Stimulated activated CD4-positive, alpha-beta T cell treated with anti-CD3 and anti-CD28 coated beads, Interleukin-2, amount 100 ng/mL, for 48 hours (primary cell): ENCODE measurements around the gene PDGFRB.
A peak's percentile ranks its signal among the peaks of the same experiment; 100 is the strongest.

Experiments used
- DNase-seq, 2 donors: peaks; one replicate each; pipeline ENCODE4 v3.0.0-alpha.2; 2020

The PDGFRB gene

DNA sequence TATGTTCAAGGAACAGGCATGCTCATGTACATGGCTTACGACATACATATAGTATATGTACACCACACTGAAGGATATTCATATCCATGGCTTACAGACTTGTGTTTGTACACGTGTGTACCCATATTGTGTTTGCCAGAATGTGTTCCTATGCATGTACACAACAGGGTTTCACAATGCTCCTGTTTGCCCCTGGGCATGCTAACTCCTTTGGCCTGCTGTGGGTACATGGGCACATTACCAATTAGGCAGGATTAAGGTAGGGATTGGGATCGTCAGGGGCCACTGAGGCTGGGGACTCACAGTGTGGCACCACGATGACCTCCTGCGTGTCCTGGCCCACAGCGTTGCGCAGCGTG, 26.2 kb downstream of the PDGFRB start:
- no peak for DNase-seq

DNA sequence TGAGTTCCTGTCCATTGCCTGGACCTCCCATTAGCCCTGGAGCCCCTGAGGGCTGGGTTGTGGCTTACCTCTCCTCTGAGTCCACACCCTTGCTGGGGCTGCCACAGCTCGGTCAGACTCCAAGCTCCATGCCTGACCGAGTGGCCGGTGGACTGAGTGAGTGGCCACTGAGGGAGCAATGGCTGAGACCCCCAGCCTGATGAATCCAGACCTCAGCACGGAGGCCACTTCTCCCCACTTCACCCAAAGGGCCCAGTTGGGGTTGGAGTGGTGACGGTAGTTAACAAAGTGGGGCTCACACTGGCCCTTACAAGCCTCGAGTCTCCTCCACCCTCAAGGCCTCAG, 28.8 kb downstream of the PDGFRB start:
- DNase-seq = no peak

DNA sequence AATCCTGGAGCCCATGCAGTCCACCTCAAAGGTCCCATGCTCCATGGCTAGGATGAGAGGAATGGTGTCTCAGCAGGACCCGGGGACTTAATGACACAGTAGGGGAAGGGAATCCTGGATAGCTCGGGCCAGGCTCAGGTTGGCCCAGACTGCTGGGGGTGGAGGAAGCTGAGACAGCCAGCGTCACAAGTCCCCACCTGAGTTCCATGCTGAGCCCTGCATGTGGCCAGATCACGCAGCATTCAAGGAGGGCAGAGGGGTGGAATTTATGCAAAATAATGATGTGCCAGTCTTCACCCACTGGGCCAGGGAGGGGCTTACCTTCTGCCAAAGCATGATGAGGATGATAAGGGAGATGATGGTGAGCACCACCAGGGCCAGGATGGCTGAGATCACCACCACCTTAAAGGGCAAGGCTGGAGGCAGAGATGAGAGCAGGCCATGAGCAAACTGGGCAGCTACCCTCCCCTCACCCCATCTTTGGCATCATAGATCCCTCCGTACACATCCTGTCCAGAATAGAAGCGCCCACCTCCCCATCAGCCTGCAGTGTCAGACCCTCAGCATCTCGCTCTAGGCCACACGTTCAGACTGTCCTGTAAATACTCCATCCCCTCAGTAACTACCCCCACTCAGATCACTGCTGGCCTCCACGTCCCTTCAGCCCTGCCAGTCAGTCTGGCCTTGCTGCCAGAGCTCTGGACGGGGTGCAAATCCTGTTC, 29.3 kb downstream of the PDGFRB start:
- no peak for DNase-seq

DNA sequence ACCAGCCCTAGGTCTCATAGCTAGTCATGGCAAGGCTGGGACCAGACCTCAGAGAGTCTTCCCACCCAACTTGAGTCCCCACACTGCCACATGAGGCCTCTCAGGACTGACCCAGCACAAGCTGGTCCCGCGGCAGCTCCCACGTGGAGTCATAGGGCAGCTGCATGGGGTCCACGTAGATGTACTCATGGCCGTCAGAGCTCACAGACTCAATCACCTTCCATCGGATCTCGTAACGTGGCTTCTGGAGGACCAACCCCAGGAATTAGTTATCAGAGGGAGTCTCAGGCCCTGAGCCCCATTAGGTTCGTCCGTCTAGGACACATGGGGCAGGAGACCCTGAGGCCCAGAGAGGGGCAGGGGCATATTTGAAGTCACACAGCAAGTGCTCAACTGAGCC, 30.3 kb downstream of the PDGFRB start:
- DNase-seq = no peak

DNA sequence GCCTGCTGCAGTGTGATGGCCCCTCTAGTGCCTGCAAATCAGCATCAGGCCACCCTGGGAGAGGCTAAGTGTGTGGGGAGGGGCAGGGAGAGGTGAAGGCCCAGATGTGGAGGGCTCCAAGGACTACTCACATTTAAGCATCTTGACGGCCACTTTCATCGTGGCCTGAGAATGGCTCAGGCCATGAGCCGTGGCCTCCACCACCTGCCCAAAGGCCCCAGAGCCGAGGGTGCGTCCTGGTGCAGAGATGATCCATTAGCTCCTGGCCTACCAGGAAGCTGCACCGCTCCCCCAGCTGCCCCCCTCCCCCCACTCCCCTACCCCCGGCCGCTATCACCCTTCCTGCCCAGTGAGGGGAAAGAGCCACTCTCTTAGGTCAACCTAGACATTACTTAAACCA, 31.0 kb downstream of the PDGFRB start:
- no peak for DNase-seq

DNA sequence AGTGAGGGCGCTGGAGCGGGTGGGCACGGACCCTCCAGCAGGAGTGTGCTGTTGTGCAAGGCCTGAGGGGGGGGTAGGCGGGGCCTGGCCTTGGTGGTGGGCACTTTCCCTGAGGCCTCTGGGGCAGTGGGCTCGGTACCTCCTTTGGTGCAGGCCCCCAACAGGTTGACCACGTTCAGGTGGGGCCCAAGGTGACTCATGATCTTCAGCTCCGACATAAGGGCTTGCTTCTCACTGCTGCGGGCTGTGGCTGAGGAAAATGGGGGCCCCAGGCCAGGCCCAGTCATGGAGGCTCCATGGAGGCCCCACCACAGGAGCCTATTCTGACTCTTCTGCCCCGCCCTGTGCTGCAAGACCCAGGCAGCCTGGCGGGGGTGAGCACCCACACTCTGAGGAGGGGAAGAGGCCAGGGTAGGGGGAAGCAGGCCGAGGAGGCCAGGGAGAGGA, 31.5 kb downstream of the PDGFRB start:
- DNase-seq = no peak

DNA sequence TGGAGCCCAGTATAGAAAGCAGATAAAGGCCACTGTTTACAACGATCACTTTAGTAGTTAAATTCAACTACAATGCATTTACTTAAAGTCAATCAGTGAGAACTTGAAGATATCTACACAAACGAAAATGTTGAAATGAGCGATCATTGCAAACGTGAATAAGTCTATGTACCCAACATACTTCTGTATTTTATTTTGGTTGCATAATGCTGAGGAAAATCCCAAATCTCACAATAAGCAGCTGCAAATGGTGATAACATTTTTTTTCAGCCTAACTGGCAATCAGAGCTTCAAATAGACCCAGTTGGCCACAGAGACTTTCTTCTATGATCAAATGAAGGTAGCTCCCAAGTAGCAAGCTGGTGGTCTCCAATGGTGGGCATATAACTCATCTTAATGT, 32.1 kb downstream of the PDGFRB start:
- DNase-seq = no peak

DNA sequence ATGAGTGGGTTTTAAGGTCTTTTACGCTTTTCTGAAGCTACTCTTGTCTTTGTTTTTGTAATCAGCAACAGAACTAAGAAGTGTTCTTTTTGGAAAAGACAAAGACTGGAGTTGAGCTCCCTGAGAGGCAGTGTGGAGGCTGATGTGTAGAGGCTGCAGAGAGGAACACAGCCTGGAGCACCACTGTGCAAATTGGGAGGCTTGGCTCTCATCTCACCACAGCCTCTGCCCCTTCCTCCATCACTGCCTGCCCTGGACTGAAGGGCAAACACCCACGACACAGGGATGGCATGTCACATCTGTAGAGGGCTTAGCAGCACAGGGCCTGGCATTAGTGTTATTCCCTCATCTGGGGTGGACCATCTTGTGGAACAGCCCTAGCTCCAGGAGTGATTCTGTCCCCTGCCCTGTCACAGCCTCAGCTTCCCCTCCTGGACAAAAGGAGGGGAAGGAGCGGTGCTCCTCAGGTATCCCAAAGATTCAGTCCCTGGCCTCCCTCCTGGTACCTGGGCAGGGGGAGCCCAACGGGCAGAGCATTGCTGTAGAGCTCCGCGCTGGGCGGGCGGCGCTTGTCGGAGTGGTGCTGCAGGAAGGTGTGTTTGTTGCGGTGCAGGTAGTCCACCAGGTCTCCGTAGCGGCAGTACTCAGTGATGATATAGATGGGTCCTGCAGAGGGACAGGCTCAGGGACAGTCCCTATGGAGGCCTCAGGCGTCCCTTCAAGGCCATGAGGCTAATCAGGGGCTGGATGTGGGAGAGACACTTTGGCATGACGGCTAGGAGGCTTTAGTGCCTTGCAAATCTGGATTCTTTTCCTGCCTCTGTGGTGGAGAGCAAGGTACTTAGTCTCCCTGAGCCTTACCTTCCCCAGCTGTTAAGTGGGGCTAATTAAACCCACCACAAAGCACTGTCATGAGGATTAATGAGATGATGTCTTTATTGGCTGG, 32.8 kb downstream of the PDGFRB start:
- DNase-seq = no peak

DNA sequence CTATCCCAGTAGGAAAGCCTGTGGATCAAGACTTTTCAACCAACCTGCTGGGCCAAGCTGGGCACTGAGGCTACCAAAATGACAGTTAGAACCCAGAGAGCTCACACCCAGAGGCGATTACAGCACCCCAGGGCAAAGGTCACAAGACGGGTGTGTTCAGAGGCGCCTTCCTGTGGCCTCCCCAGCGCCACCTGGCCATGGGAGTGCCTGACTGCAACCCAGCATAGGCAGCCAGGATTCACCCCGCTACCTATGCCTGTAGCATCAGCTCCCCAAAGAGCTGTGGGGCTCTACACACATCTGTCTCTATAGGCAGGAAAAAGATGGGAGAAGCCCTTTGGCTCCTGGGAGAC, 33.5 kb downstream of the PDGFRB start:
- peak; percentile 6 to 24 for DNase-seq

DNA sequence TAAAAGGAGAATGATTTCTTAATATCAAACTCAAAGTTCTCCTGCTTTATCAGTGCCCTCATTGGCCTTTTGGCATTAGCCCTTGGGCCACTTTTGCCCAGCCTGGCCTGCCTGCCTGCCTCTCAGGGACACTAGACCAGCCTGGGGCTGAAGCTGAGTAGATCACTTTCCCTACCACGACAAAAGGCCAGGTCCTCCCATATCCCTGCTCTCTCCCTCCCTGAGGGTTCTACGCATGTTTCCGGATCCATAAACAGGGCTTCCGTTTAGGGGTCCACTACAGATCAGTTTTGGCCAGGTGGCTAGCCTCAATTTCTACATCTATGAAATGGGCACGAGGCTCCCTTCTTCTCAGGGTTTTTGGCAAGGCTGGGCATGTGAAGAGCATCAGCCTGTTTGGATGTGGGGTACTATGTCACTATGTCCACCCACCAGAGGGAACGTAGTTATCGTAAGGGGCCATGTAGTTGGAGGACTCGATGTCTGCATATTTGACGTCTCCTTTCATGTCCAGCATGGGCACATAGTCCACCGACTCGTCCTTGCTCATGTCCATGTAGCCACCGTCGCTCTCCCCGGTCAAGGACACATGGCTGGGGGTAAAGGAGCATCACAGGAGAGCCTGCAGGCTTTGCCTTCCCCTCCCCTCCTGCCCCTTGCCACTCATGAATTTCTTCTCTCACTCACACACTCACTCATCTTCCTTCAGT, 34.0 kb downstream of the PDGFRB start:
- DNase-seq = no peak

DNA sequence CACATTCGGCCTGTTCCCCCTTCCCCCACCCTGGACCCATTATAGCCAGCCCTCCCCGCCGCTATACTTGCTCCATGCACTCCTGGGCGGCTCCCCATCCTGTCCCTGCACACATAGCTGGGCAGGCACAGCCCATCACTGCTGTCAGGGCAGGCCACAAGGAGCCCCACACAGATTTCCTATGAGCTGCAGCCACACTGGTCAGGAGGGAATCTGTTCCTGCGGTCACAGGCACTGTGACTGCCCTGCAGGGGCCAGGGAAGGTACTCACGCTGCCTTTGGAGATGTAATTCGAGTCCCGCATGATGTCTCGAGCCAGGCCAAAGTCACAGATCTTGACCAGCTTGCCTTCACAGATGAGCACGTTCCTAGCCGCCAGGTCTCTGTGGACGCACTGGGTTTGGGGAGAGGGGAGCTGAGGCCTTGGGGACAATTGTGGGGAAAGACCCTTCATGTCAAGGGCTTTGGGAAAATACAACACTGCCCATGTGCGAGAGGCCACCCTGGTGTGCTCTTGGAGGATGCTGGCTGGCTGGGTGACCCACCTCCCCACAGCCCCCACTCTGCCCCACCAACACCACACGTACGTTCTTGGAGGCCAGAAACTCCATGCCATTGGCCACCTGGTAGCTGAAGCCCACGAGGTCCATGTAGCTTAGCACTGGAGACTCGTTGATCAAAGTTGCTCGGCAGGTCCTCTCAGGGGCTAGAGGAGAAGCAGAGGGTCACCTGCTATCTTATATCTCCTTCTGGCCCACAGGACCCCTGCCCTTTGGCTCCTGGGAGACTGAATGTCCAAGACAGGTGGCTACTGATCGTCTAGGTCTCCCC, 34.8 kb downstream of the PDGFRB start:
- DNase-seq = no peak

DNA sequence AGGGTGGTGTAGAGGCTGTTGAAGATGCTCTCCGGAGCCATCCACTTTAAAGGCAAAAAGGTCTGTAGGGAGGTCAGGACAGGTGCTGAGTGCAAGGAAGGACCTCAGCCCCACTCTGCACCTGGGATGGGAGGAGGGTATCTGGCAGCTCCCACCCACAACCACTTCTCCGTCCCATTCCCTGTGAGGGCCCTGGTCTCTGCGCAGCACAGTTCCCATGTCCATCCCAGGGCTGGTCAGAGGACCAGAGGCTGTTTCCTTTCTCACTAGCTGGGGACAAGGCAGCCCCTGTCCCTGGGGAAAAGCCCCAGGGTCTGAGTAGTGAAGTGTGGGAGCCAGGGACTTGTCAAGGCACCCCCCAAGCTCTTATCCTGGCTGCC, 35.6 kb downstream of the PDGFRB start:
- no peak for DNase-seq

DNA sequence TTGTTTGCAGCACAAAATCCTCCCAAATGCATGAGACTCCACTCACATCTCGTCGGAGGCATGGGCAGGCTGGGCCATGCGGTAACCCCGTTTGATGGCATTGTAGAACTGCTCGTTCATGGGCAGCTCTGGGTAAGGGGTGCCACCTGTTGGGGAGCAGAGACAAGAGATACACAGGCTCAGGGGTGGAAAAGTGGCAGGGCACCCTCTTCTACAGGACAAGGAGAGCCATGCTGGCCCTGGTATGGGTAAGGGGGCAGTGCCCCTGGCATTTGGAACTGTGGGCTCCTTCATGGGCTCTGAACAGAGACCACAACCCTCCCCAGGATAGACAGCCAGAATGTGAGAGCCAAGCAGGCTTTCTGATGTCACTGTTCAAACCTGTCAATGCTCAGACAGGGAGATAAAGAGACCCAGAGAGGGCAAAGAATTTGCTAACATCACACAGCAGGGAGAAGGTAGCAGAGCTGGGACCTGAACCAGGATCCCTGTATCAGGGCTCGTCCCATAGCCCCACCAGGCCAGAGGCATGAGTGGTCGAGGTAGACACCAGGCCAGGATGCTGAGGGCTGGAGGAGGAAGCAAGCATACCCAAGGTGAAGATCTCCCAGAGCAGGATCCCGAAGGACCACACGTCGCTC, 36.1 kb downstream of the PDGFRB start:
- DNase-seq = no peak

DNA sequence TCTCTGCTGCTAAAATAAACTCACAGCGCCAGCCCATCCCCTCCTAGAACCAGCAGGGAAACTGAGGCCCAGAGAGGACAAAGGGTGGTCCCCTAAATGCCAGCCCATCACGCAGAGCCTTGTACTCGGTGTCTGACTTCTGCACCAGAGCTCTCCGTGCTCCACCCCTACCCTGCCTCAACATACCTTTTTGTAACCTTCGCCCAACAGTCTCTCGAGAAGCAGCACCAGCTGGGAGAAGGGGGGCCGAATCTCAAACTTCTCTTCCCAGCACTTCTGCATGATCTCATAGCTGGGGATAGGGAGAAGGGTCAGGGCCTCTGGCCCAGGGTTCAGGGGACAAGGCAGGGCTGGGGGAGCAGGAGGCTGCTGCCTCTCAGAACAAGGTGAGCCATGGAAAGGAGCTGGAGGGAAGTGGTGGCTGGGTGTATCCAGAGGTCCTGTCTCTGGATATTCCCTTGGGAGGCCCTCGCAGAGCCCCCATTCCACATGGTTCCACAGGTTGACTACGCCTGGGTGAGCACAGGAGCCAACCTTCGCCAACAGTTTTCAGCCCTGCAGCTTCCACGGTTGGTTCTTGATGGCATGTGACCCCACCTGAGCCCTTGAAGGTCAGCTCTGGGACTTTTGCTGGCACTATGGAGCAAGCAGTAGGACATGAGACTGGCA, 37.0 kb downstream of the PDGFRB start:
- DNase-seq = no peak

DNA sequence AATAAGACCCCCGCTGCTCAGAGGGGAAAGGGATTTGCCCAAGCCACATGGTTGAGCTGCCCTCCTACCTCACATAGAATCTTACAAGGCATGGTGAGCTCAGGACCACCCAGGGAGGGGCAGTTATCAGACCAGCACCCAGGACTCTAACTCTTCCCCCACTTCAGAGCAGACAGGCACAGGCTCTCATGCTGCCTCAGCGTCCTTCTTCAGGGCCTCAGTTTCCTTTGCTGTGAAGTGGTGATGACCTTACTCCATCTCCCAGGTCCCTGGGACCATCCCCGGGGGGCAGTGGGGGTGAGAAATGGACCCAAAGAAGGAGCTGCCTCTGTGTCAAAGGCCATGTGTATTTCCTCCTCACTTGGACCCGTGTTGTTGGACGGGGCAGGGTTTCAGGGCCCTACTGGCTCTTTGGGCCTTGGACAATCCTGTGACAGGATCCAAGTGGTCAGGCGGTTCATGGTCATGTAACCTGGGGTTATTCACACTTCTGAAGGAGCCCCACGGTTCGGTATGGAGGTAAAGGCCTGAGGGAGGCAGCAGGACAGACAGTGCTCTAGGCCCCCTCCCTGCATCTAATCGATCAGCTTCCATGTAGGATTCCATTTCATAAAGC, 37.6 kb downstream of the PDGFRB start:
- no peak for DNase-seq

DNA sequence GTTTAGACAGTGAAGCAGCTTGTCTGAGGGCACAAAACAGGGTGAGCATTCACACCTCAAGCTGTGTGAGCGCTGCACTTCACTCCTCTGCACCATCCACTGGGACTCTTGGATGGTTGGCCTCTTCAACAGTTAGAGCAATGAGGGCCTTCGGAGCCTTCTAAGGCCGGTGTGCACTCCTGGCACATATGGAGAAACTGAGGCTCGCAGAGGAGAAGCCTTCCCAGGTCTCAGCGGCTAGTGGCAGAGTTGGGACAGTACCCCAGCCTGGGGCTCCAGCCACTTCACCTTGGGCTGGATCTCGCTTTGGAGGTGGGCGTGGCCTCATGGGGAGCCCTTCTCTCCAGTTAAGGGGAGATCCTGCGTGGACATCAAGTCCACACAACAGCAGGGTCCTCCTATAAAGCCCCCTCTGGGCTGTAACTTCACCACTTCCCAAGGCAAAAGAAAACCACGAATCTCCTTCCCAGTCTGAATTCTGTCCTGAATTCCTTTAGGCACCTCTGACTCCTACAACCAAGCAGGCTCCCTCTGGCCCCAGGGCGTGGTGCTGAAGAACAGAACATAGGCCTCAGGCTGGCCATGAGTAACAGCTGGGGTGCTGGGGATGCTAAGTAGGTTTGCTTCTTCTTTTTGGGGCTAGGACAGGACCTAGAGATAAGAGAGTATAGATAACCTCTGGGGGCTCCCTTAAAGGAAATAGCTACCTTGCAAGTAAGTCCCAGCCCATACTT, 38.8 kb downstream of the PDGFRB start:
- no peak for DNase-seq

DNA sequence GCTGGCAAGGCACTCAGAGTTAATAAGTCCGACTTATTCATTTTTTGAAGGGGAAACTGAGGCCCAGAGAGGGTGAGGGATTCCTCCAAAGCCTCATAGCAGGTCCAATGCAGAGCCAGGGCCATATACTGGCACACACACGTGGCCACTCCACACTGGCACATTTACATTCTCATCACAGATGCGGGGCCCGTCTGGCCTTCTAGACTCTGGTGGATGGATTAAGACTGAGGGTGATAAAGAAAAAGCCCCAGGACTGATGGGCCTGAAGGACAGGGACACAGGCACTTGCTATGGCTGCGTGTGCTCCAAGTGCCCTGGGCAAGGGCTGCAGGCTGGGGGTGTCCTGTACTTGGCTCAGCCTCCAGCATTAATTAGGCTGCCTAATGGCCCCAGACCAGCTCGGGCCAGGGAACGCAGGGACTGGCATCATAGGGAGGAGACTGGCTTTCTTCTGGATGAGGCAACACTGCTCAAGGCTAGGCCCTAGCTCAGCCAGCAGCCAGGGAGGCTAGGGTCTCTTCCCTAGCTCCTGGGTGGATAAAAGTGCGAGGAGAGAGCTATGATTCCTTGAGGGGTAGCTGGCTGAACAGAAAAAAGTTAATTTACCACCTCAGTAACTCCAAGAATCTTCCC, 40.8 kb downstream of the PDGFRB start:
- no peak for DNase-seq

DNA sequence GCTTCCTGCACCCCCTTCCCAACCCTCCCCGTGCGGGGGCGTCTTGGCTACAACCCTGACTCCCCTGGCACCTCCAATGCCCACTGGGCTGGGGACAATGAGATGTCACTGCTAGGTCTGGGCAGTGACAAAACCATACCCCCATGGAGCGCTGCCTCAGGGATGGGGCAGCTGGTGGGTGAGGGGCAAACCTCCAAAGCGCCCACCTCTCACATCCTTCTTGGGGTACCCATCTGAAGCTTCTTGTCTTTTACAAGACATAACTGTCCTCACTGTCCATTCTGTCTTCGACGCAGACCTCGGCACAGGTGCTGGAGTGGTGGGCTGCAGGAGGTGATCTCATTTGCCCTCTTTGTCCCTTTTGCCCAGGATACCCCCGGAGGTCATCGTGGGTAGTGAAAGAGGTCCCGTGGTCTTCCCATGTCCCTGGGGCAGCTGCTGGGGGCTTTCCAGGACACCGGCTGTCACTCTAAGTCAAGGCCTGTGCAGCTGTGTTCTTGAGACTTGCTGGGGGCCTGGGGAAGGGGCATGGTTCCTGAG, 41.5 kb downstream of the PDGFRB start:
- DNase-seq = no peak

DNA sequence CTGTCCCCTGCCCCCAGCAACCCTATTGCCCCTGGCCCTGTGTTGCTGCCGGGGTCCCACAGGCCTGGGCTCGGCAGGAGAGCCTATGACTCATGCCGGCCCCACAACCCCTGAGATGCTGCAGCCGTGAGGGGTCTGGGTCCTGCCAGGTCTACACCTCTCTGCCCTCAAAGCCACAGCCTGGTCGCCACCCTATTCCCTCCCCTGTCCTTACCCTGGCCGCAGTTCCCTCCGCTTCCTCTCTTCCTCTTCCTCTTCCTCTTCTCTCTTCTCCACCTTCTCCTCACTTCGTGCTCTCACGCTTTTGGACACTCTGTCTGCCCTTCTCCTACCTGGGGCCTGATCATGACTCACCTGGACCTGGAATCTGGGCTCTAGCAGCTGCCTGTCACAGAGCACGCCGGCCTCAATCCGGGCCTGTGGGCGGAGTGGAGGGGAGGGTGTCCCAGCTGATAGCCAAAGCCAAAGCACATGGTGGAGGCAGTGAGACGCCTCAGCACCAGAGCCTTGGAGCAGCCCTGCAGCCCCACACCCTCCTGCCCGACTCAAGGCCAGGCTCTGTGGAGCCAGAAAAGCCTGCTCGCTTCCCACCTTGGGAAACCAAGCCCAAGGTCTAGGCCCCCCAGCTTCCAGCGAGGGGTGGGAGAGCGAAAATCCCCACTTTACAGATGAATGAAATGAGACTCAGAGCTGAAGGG, 42.4 kb downstream of the PDGFRB start:
- DNase-seq = no peak
